H1 (cell line): ENCODE data around the gene L3MBTL3. TPM values are rescaled to one million over a fixed set of nuclear protein-coding genes. Genes with fewer than 3 reads are reported as not detected.

Experiments
- CTCF ChIA-PET: fragments of 300-600 bp; sonication (Branson Sonifier 250); formaldehyde crosslinking; loops from one replicate; lab custom pipeline; 2021; ENCODE audit not compliant: partially characterized antibody; lab: Charles Lee
- POLR2A ChIA-PET: fragments of 300-600 bp; sonication (Branson Sonifier 250); formaldehyde crosslinking; loops from one replicate; lab custom pipeline; 2021; ENCODE audit warnings: inconsistent platforms; ENCODE audit not compliant: partially characterized antibody; lab: Charles Lee
- DNase-seq, 2 experiments: peaks; one replicate each; pipeline versions ENCODE4 v3.0.0 to v3.0.0-alpha.2; 2010 to 2022; ENCODE audit warnings: low spot score in 2 of 2, low read depth in 1 of 2, mixed read lengths in 1 of 2
- FAIRE-seq: peaks from 2 replicates; lab custom pipeline; 2011; peaks lifted over from hg19 to GRCh38; lab: Jason Lieb, UNC
- H2AFZ ChIP-seq: 2 replicates; pipeline ENCODE4 v1.8.1; 2012; ENCODE audit warnings: low read length, inconsistent platforms
- H2AK5ac ChIP-seq: 2 replicates; pipeline ENCODE4 v1.6.1; 2013; ENCODE audit warnings: low read depth, low read length
- H2BK120ac ChIP-seq: replicated peaks from 2 replicates; pipeline ENCODE3; 2013; ENCODE audit warnings: low read depth, low read length, inconsistent platforms
- H2BK12ac ChIP-seq: 2 replicates; pipeline ENCODE4 v1.6.1; 2013; ENCODE audit warnings: low read depth, low read length
- H2BK15ac ChIP-seq: 2 replicates; pipeline ENCODE4 v1.6.1; 2013; ENCODE audit warnings: low read length
- H2BK20ac ChIP-seq: 2 replicates; pipeline ENCODE4 v1.6.1; 2013; ENCODE audit warnings: low read length
- H2BK5ac ChIP-seq: 2 replicates; pipeline ENCODE4 v1.6.1; 2013; ENCODE audit warnings: low read depth, low read length
- H3K14ac ChIP-seq: 2 replicates; pipeline ENCODE4 v1.6.1; 2013; ENCODE audit warnings: inconsistent platforms; ENCODE audit not compliant: insufficient read length
- H3K18ac ChIP-seq: 2 replicates; pipeline ENCODE4 v1.6.1; 2013; ENCODE audit warnings: low read length; ENCODE audit errors: extremely low read depth
- H3K23ac ChIP-seq: 2 replicates; pipeline ENCODE4 v1.6.1; 2013; ENCODE audit warnings: inconsistent platforms; ENCODE audit not compliant: insufficient read length
- H3K23me2 ChIP-seq: 2 replicates; pipeline ENCODE4 v1.6.1; 2013; ENCODE audit warnings: low read depth, low read length
- H3K27ac ChIP-seq: 2 replicates; pipeline ENCODE4 v1.6.1; 2011; ENCODE audit warnings: low read depth, low read length, inconsistent platforms
- H3K27me3 ChIP-seq, 4 experiments: replicated peaks in 1 of 4; 1 replicate in 1 of 4; 2 replicates in 3 of 4; pipeline versions ENCODE4 v1.6.1 to v1.8.1; 2011 to 2013; ENCODE audit warnings: low read length in 3 of 4, mild to moderate bottlenecking in 3 of 4, inconsistent platforms in 2 of 4, mixed read lengths in 2 of 4, moderate library complexity in 1 of 4; ENCODE audit not compliant: control insufficient read depth in 3 of 4, insufficient read depth in 3 of 4; ENCODE audit errors: extremely low read depth in 1 of 4
- H3K36me3 ChIP-seq, 4 experiments: 2 replicates each; pipeline versions ENCODE4 v1.6.1 to v1.8.1; 2011 to 2013; ENCODE audit warnings: mild to moderate bottlenecking in 4 of 4, low read length in 3 of 4, moderate library complexity in 2 of 4, control low read depth in 1 of 4, inconsistent platforms in 1 of 4; ENCODE audit not compliant: insufficient read depth in 4 of 4, control insufficient read depth in 2 of 4
- H3K4ac ChIP-seq: replicated peaks from 2 replicates; pipeline ENCODE3; 2013; ENCODE audit warnings: low read length, low read depth, mixed read lengths, inconsistent platforms; ENCODE audit not compliant: insufficient read length
- H3K4me1 ChIP-seq, 4 experiments: replicated peaks in 1 of 4; 1 replicate in 1 of 4; 2 replicates in 3 of 4; pipeline versions ENCODE4 v1.6.1 to v1.8.1; 2011 to 2013; ENCODE audit warnings: low read length in 3 of 4, inconsistent platforms in 2 of 4, mixed read lengths in 1 of 4; ENCODE audit not compliant: insufficient read depth in 4 of 4, control insufficient read depth in 3 of 4
- H3K4me2 ChIP-seq, 2 experiments: 2 replicates each; pipeline versions ENCODE4 v1.6.1 to v1.8.1; 2011 to 2013; ENCODE audit warnings: low read depth in 2 of 2, low read length in 2 of 2, control low read depth in 1 of 2, inconsistent platforms in 1 of 2, mild to moderate bottlenecking in 1 of 2; ENCODE audit not compliant: insufficient read depth in 1 of 2
- H3K4me3 ChIP-seq, 4 experiments: fragments of 200-600, 300-600 bp in 1 of 4; sonication (generic), shearing (Covaris generic), sonication (Bioruptor Twin) in 1 of 4; 2 replicates each; pipeline versions ENCODE4 v1.5.1 to v1.8.1; 2011 to 2016; ENCODE audit warnings: low read length in 4 of 4, low read depth in 3 of 4, control low read depth in 2 of 4, inconsistent platforms in 2 of 4, mild to moderate bottlenecking in 2 of 4, mixed read lengths in 1 of 4, moderate library complexity in 1 of 4; ENCODE audit not compliant: insufficient read depth in 2 of 4; ENCODE audit errors: extremely low read depth in 1 of 4
- H3K56ac ChIP-seq: replicated peaks from 2 replicates; pipeline ENCODE3; 2013; ENCODE audit warnings: low read depth, mild to moderate bottlenecking, mixed read lengths, low read length, inconsistent platforms; ENCODE audit not compliant: insufficient read length
- H3K79me1 ChIP-seq: 2 replicates; pipeline ENCODE4 v1.6.1; 2013; ENCODE audit warnings: low read depth, low read length, control low read depth
- H3K79me2 ChIP-seq, 2 experiments: 2 replicates each; pipeline versions ENCODE4 v1.6.1 to v1.8.1; 2012 to 2013; ENCODE audit warnings: low read length in 2 of 2, mild to moderate bottlenecking in 2 of 2, inconsistent platforms in 1 of 2; ENCODE audit not compliant: insufficient read depth in 2 of 2, control insufficient read depth in 1 of 2
- H3K9ac ChIP-seq, 4 experiments: replicated peaks in 1 of 4; 1 replicate in 1 of 4; 2 replicates in 3 of 4; pipeline versions ENCODE4 v1.6.1 to v1.8.1; 2011 to 2013; ENCODE audit warnings: low read depth in 3 of 4, low read length in 3 of 4, control low read depth in 2 of 4, mild to moderate bottlenecking in 2 of 4, moderate library complexity in 2 of 4, inconsistent platforms in 1 of 4; ENCODE audit errors: extremely low read depth in 1 of 4
- H3K9me3 ChIP-seq, 2 experiments: 2 replicates each; pipeline versions ENCODE4 v1.6.1 to v1.8.1; 2012 to 2013; ENCODE audit warnings: mild to moderate bottlenecking in 2 of 2, moderate library complexity in 2 of 2, control low read depth in 1 of 2, inconsistent platforms in 1 of 2, low read depth in 1 of 2, low read length in 1 of 2, mixed read lengths in 1 of 2; ENCODE audit not compliant: insufficient read depth in 2 of 2
- H4K20me1 ChIP-seq, 2 experiments: replicated peaks in 1 of 2; 2 replicates each; pipeline versions ENCODE3 to v1.8.1; 2011 to 2013; ENCODE audit warnings: inconsistent platforms in 2 of 2, low read length in 2 of 2, mild to moderate bottlenecking in 1 of 2; ENCODE audit not compliant: insufficient read depth in 2 of 2, control insufficient read depth in 1 of 2
- H4K5ac ChIP-seq: 2 replicates; pipeline ENCODE4 v1.6.1; 2013; ENCODE audit warnings: low read length, low read depth, mixed read lengths, inconsistent platforms; ENCODE audit not compliant: insufficient read length
- H4K8ac ChIP-seq: 2 replicates; pipeline ENCODE4 v1.8.0; 2013; ENCODE audit warnings: mild to moderate bottlenecking, moderate library complexity, low read length, inconsistent platforms; ENCODE audit not compliant: insufficient read depth; ENCODE audit errors: extremely low read depth
- H4K91ac ChIP-seq: replicated peaks from 2 replicates; pipeline ENCODE3; 2013; ENCODE audit warnings: low read length, mixed read lengths, inconsistent platforms; ENCODE audit not compliant: insufficient read length
- CEBPB ChIP-seq: IDR thresholded peaks from 2 replicates; pipeline ENCODE4 v1.6.1; 2012; ENCODE audit warnings: low read depth, low read length
- RAD21 ChIP-seq, 2 experiments: IDR thresholded peaks in 1 of 2; conservative IDR thresholded peaks in 1 of 2; 2 replicates each; pipeline ENCODE4 v1.6.1; 2011; ENCODE audit warnings: low read depth in 2 of 2, low read length in 2 of 2, improper control_type of control experiment in 1 of 2, inconsistent platforms in 1 of 2, mild to moderate bottlenecking in 1 of 2, moderate library complexity in 1 of 2
- RFX5 ChIP-seq: IDR thresholded peaks from 2 replicates; pipeline ENCODE4 v1.6.1; 2011; ENCODE audit warnings: low read depth, low read length, improper control_type of control experiment, borderline replicate concordance
- RNF2 ChIP-seq: fragments of 200-900, 300-1000 bp; sonication (generic); IDR thresholded peaks from 2 replicates; pipeline ENCODE4 v1.7.1; 2016; ENCODE audit warnings: borderline replicate concordance, low read depth, mild to moderate bottlenecking, antibody characterized with exemption, low read length; ENCODE audit not compliant: poor library complexity, severe bottlenecking; ENCODE audit errors: missing control alignments
- SIRT6 ChIP-seq: IDR thresholded peaks from one replicate; pipeline ENCODE4 v1.7.1; 2012; ENCODE audit warnings: low read length, inconsistent platforms
- SP1 ChIP-seq: IDR thresholded peaks from 2 replicates; pipeline ENCODE4 v1.6.1; 2011; ENCODE audit warnings: low read depth, low read length
- SP4 ChIP-seq: IDR thresholded peaks from 2 replicates; pipeline ENCODE4 v1.6.1; 2012; ENCODE audit warnings: low read length, inconsistent platforms
- TAF7 ChIP-seq: optimal IDR thresholded peaks from 2 replicates; pipeline ENCODE3; 2011; ENCODE audit warnings: low read depth, mild to moderate bottlenecking, inconsistent platforms, low read length, moderate library complexity, borderline replicate concordance
- TEAD4 ChIP-seq: IDR thresholded peaks from 2 replicates; pipeline ENCODE4 v1.6.1; 2012; ENCODE audit warnings: low read depth, low read length, inconsistent platforms, mixed read lengths
- ZNF274 ChIP-seq: IDR thresholded peaks from 2 replicates; pipeline ENCODE4 v1.7.0; 2012; ENCODE audit warnings: low read length, borderline replicate concordance; ENCODE audit errors: extremely low read depth
- WGBS, 2 experiments: shearing (Covaris generic) in 1 of 2; methylation state at CpG; one replicate each; pipeline versions ENCODE4 v1.1.6 to v1.1.7; 2013 to 2015; ENCODE audit warnings: low lambda C conversion rate in 2 of 2, mixed read lengths in 2 of 2, inconsistent platforms in 1 of 2, low coverage in 1 of 2, missing lambda C conversion rate in 1 of 2; ENCODE audit not compliant: insufficient replicate concordance in 2 of 2, insufficient coverage in 1 of 2, insufficient read length in 1 of 2; ENCODE audit errors: extremely low coverage in 1 of 2, missing lambda C conversion rate in 1 of 2; 5-methylcytosine and 5-hydroxymethylcytosine counted together
- polyA plus RNA-seq, 7 experiments: library from polyadenylated mRNA; depleted of rRNA in 3 of 7; stranded (reverse) in 5 of 7; unstranded in 2 of 7; fragments of >200 nt in 5 of 7; fragments of 200-250 nt in 2 of 7; gene quantifications; 1 replicate in 5 of 7; 2 replicates in 1 of 7; 4 replicates in 1 of 7; pipeline versions ENCODE4 v1.2.1 to v1.2.3, GENCODE V29; 2011 to 2013; ENCODE audit warnings: missing spikeins in 2 of 7, mixed read lengths in 2 of 7
- total RNA-seq: library from RNA; stranded (reverse); fragmentation: NEBNext Ultra II Directional; extraction: Animal tissue kit (Norgen Biotek cat#: 25700); gene quantifications from 2 replicates; pipeline ENCODE4 v1.2.1, GENCODE V29; 2021

The L3MBTL3 gene
- total and polyA plus RNA-seq, 2 of the 8 experiments (the other 6 are each of a cell fraction or from before 2014, with no cell fraction given): 3.9 to 17.2 TPM

- no peaks in the 10 kb centered on the region for H4K20me1 ChIP-seq
- no peak overlapping the region for H2AK5ac ChIP-seq
- H4K91ac ChIP-seq: no peak overlapping the region
- H3K4me1 ChIP-seq: no peaks in the 10 kb centered on the region; a peak in 1 of 7 replicates
- no peaks in the 10 kb centered on the region for H3K27me3 ChIP-seq
- no peaks in the 10 kb centered on the region for H3K36me3 ChIP-seq
- TF ChIP-seq CEBPB (no peak), SP4 (no peak), RFX5 (no peak), RNF2 (no peak), RAD21 (IDR thresholded peaks at IDR 0.05 in 1 of 2, conservative IDR thresholded peaks at IDR 0.05 in 1 of 2; ENCODE audit: low read depth in 2 of 2, low read length in 2 of 2) (no peak), TEAD4 (no peak), SP1 (no peak), ZNF274 (no peak), TAF7 (no peak), SIRT6 (no peak)
- H3K79me1 ChIP-seq: no peaks in the 10 kb centered on the region
- CTCF ChIA-PET: no interaction called here
- H3K23ac ChIP-seq: no peak overlapping the region
- H3K27ac ChIP-seq: no peak overlapping the region
- FAIRE-seq (no peak), DNase-seq (no peak)
- no peak overlapping the region for H4K5ac ChIP-seq
- no peaks in the 10 kb centered on the region; the same call in 1 of the 2 replicates for H3K23me2 ChIP-seq
- no peak overlapping the region for H2BK12ac ChIP-seq
- H2BK120ac ChIP-seq: no peak overlapping the region
- H3K9me3 ChIP-seq: no peaks in the 10 kb centered on the region
- H3K18ac ChIP-seq: no peak overlapping the region
- no peak overlapping the region for H2BK5ac ChIP-seq
- WGBS, 2 experiments: 85% methylated on average over 6 of the region's 6 CpGs; no CpG with 5 or more reads in 1 of the 2 experiments
- H3K14ac ChIP-seq: no peak overlapping the region
- H2BK15ac ChIP-seq: no peak overlapping the region
- no peak overlapping the region for H2BK20ac ChIP-seq
- no peak overlapping the region for H3K9ac ChIP-seq
- no peak overlapping the region for H4K8ac ChIP-seq
- no peak overlapping the region for H3K4ac ChIP-seq
- no peaks in the 10 kb centered on the region for H3K79me2 ChIP-seq
- no peak overlapping the region for H3K4me2 ChIP-seq
- H3K4me3 ChIP-seq: no peak overlapping the region
- no peak overlapping the region for H2AFZ ChIP-seq
- POLR2A ChIA-PET: no interaction called here
- no peak overlapping the region for H3K56ac ChIP-seq
Measured at GRCh38 chr6:130132286-130132701, 113.9 kb downstream of the L3MBTL3 start.
